ENCODE data around the gene ZNF385B.

DNA sequence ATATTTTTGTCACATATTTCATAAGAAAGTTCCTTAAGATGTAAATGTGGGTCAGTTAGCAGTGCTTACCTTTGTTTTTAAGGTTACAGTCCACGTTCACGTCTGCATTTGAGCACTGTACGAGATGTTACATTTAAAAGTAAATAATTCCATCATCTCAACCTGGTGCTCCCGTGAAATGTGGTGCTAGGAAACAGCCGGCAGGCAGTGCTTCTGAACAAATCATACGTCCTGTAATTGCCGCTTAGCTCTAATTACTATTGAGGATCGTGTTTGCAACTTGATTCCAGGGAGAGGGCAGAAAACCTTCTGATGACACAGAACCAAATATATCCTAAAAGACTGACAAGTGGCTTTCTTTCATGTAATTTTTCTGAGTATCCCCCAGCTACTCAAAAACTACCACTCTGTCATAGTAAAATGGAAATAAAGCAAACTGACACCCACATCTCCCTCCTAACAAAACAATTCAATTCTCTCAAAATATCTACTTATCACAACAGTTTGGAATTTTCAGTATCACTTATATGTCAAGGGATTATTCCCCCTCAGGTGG lies 299.0 kb downstream of the ZNF385B start:
- TF ChIP-seq, protein P1, sequence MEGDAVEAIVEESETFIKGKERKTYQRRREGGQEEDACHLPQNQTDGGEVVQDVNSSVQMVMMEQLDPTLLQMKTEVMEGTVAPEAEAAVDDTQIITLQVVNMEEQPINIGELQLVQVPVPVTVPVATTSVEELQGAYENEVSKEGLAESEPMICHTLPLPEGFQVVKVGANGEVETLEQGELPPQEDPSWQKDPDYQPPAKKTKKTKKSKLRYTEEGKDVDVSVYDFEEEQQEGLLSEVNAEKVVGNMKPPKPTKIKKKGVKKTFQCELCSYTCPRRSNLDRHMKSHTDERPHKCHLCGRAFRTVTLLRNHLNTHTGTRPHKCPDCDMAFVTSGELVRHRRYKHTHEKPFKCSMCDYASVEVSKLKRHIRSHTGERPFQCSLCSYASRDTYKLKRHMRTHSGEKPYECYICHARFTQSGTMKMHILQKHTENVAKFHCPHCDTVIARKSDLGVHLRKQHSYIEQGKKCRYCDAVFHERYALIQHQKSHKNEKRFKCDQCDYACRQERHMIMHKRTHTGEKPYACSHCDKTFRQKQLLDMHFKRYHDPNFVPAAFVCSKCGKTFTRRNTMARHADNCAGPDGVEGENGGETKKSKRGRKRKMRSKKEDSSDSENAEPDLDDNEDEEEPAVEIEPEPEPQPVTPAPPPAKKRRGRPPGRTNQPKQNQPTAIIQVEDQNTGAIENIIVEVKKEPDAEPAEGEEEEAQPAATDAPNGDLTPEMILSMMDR (IDR thresholded peaks at IDR 0.05; ENCODE audit: low read depth, low read length) = no peak
- TF ChIP-seq POLR2A (IDR thresholded peaks at IDR 0.05; ENCODE audit: extremely low read depth, insufficient read length) = no peak

Data from NB4 (cell line).